Fibroblast of villous mesenchyme (primary cell): ENCODE data around the gene MRPS7. TPM values are rescaled to one million over a fixed set of nuclear protein-coding genes. Genes with fewer than 3 reads are reported as not detected.

Source experiments
- DNase-seq: peaks from one replicate; pipeline ENCODE4 v3.0.0-alpha.2; 2010; ENCODE audit warnings: low read depth
- H3K4me3 ChIP-seq: 2 replicates; pipeline ENCODE4 v1.5.1; 2011; ENCODE audit warnings: low read depth, mild to moderate bottlenecking, low read length
- total RNA-seq: library from RNA; depleted of rRNA; stranded (reverse); fragments of >200 nt; gene quantifications from 2 replicates; pipeline ENCODE4 v1.2.3, GENCODE V29; 2012
- TF ChIP-seq, protein P1 (sequence below): IDR thresholded peaks from 2 replicates; pipeline ENCODE4 v1.5.1; 2012; ENCODE audit warnings: low read depth, mild to moderate bottlenecking, low read length; ENCODE audit not compliant: insufficient read depth

Gene MRPS7
- total RNA-seq, 1 donor = 70.8 TPM

DNA sequence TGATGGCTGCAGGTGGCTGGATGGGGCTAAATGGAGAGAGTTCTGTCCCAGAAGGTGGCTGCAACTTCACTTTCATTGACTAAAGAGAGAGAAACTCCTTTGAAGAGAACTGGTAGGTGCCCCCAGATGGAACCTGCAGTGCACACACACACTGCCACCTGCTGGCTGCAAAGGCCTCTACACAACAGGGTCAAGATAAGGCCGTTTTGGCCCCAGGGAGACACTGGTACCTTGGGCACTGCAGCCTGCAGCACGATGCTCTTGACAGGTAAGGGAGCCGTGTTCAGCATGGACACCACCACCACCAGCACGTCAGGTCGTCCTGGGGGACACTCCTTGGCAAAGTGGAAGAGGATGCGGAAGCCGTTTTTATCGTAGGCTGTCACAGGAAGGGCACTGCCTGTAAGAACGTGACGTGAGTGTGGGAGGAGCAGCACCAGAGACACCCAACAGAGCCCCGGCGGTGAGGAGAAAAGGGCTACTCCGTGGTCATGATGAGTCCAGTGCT is 22.9 kb upstream of the MRPS7 start:
- TF ChIP-seq, protein P1, sequence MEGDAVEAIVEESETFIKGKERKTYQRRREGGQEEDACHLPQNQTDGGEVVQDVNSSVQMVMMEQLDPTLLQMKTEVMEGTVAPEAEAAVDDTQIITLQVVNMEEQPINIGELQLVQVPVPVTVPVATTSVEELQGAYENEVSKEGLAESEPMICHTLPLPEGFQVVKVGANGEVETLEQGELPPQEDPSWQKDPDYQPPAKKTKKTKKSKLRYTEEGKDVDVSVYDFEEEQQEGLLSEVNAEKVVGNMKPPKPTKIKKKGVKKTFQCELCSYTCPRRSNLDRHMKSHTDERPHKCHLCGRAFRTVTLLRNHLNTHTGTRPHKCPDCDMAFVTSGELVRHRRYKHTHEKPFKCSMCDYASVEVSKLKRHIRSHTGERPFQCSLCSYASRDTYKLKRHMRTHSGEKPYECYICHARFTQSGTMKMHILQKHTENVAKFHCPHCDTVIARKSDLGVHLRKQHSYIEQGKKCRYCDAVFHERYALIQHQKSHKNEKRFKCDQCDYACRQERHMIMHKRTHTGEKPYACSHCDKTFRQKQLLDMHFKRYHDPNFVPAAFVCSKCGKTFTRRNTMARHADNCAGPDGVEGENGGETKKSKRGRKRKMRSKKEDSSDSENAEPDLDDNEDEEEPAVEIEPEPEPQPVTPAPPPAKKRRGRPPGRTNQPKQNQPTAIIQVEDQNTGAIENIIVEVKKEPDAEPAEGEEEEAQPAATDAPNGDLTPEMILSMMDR = peak; percentile 88
- no peak overlapping the region for H3K4me3 ChIP-seq
- peak; percentile 59 for DNase-seq

DNA sequence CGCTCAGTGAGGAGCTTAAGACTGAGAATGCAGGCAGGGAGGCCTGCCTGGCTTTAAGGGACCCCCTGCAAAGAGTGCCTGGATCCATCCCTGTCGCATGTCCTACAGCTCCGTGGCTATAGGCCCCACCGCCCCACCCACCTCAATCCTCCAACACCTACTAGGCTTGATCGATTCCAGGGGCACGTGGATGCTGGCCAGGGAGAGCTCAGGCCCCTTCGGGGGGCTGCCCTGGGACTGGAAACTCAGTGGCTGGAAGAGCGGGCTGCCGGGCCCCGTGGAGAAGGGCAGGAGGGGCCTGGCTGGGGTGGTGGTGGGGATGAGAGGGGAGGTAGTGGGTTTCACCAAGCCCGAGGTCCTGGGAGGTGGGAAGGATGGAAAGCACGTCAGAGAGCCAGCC is 22.5 kb upstream of the MRPS7 start:
- H3K4me3 ChIP-seq = no peak overlapping the region
- TF ChIP-seq, protein P1 = no peak
- no peak for DNase-seq

DNA sequence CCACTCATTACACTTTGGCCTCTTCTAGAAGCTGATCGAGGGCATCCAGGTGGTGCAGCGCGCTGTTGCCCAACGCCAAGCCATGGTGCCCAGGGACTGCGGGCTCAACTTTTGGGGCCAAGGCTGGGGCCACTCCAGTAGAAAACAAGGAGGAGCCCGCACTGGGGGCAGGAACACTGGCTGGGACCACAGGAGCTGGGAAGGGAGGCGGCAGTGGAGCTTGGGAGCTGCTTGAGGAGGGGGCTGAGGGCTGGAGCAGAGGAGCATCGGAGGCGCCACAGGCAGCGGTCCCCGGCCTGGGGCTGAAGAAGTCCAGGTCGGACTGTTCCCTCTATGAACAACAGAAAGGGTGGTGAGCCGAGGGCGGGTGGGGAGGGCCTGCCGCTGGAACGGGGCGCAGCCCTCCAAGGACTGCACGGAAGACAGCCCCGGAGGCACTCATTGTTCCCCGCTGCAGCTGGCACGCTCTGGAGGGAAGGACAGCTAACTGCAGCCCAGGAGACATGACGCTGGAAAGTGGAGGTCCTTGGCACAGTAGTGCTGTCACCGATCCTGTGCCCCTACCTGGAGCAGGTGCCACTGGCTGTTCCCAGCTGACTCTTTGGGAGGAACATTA is 21.8 kb upstream of the MRPS7 start:
- DNase-seq = no peak
- TF ChIP-seq, protein P1 = no peak
- H3K4me3 ChIP-seq = no peak overlapping the region

DNA sequence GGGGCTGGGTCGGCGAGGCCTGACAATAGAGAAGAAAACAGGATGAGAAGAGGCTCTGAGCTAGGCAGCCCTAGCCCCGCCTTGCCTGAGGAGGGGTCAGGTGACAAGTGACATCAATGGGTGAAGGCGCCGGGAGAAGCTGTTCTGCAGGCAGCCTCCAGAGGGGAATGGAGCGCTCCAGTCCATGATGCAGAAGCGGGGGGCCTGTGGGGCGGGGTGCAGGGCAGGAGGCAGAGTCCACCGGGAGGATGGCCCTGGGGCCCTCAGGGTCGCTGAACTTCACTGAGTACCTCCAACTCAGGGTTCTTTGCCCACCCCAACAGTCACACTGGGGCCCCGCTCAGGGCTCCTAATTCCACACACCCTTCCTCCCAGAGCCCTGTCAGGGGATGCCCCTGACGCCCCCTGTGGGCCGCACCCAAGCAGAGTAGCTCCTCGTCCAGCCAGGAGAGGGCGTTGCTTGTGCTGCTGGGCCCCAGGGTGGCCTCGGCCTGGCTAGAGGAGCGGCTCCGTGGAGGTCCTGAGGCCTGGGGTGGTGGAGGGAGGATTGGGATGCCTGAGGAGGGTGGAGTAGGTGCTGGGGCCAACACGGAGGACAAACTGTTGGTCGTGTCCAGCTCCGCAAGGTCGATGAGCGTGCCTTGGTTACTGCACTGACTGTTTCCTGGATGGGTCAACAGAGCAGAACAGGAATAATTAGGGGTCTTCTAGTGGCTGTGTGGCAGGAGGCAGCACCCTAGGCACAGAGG is 21.1 kb upstream of the MRPS7 start:
- no peak overlapping the region for H3K4me3 ChIP-seq
- DNase-seq = peak; percentile 39
- TF ChIP-seq, protein P1 = peak; percentile 84

DNA sequence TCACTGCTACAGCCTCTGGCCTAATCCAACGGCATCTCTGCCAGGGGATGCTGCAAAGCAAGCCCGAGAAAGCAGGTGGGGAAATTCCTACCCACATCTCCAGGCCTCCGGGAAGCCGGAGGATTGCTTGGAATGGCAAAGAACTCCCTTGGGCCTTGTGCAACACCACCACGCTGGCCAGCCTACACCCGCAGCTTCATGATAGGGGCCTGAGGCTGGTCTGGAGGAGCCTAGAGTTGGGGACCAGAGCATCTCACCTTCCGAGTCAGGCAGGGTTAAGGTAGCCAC is 20.6 kb upstream of the MRPS7 start:
- no peak overlapping the region for H3K4me3 ChIP-seq
- DNase-seq = peak; percentile 25
- TF ChIP-seq, protein P1 = no peak

DNA sequence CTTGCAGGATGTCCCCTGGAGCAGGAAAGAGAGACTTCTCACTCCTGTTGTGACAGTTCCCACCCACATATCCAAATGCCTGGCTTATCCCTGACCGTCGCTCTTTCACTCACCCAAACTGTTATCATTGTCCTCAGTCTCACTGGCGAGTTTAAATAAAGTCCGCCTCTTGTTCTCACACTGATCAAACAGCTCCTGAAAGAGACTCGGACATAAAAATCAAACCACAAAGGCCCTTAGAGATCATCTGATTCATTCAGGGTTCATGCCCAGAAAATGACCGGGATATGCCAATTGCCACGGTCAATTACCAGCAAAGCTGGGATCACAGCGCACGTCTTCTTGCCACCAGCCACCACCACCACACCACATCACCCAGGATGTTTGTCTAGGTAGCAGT is 20.2 kb upstream of the MRPS7 start:
- DNase-seq = no peak

More for the DNA sequence above, 20.2 kb upstream of the MRPS7 start:
- TF ChIP-seq, protein P1 = no peak
- no peak overlapping the region for H3K4me3 ChIP-seq
